H1 (cell line): ENCODE measurements around the gene UGT1A8. TPM values are rescaled to one million over a fixed set of nuclear protein-coding genes. Genes with fewer than 3 reads are reported as not detected.

Experiments
- BACH1 ChIP-seq: IDR thresholded peaks from 2 replicates; pipeline ENCODE4 v1.6.1; 2012; ENCODE audit warnings: low read length, improper control_type of control experiment
- BCL11A ChIP-seq, 2 experiments: IDR thresholded peaks; one replicate each; pipeline ENCODE4 v1.6.1; 2011; ENCODE audit warnings: low read depth in 2 of 2, low read length in 2 of 2, mild to moderate bottlenecking in 2 of 2
- CHD2 ChIP-seq: IDR thresholded peaks from 2 replicates; pipeline ENCODE4 v1.6.1; 2012; ENCODE audit warnings: low read length, improper control_type of control experiment
- CREB1 ChIP-seq: IDR thresholded peaks from 2 replicates; pipeline ENCODE4 v1.6.1; 2012; ENCODE audit warnings: inconsistent platforms
- JUND ChIP-seq: IDR thresholded peaks from 2 replicates; pipeline ENCODE4 v1.6.1; 2011; ENCODE audit warnings: mild to moderate bottlenecking, improper control_type of control experiment, low read length
- KDM5A ChIP-seq: fragments of 200-600 bp; IDR thresholded peaks from 2 replicates; pipeline ENCODE4 v1.7.1; 2012; ENCODE audit warnings: mild to moderate bottlenecking, low read length, inconsistent platforms, mixed read lengths
- MAFK ChIP-seq: IDR thresholded peaks from 2 replicates; pipeline ENCODE4 v1.6.1; 2012; ENCODE audit warnings: low read depth, mild to moderate bottlenecking, improper control_type of control experiment, low read length
- RAD21 ChIP-seq, 2 experiments: IDR thresholded peaks in 1 of 2; conservative IDR thresholded peaks in 1 of 2; 2 replicates each; pipeline ENCODE4 v1.6.1; 2011; ENCODE audit warnings: low read depth in 2 of 2, low read length in 2 of 2, improper control_type of control experiment in 1 of 2, inconsistent platforms in 1 of 2, mild to moderate bottlenecking in 1 of 2, moderate library complexity in 1 of 2
- RBBP5 ChIP-seq: IDR thresholded peaks from 2 replicates; pipeline ENCODE4 v1.7.1; 2012; ENCODE audit warnings: low read depth, mild to moderate bottlenecking, inconsistent platforms, low read length, moderate library complexity, borderline replicate concordance
- RFX5 ChIP-seq: IDR thresholded peaks from 2 replicates; pipeline ENCODE4 v1.6.1; 2011; ENCODE audit warnings: low read depth, low read length, improper control_type of control experiment, borderline replicate concordance
- TAF1 ChIP-seq: IDR thresholded peaks from 2 replicates; pipeline ENCODE4 v1.6.1; 2011; ENCODE audit warnings: mild to moderate bottlenecking, low read depth, low read length
- polyA plus RNA-seq, 7 experiments: library from polyadenylated mRNA; depleted of rRNA in 3 of 7; stranded (reverse) in 5 of 7; unstranded in 2 of 7; fragments of >200 nt in 5 of 7; fragments of 200-250 nt in 2 of 7; gene quantifications; 1 replicate in 5 of 7; 2 replicates in 1 of 7; 4 replicates in 1 of 7; pipeline versions ENCODE4 v1.2.1 to v1.2.3, GENCODE V29; 2011 to 2013; ENCODE audit warnings: missing spikeins in 2 of 7, mixed read lengths in 2 of 7
- total RNA-seq: library from RNA; stranded (reverse); fragmentation: NEBNext Ultra II Directional; extraction: Animal tissue kit (Norgen Biotek cat#: 25700); gene quantifications from 2 replicates; pipeline ENCODE4 v1.2.1, GENCODE V29; 2021
- TF ChIP-seq, protein P1 (sequence below): fragments of 300-600 bp; sonication (generic); IDR thresholded peaks from 2 replicates; pipeline ENCODE4 v1.7.1; 2012; ENCODE audit warnings: low read length, moderate library complexity, mild to moderate bottlenecking, inconsistent platforms; ENCODE audit not compliant: insufficient replicate concordance

UGT1A8 gene
- total and polyA plus RNA-seq, 2 of the 8 experiments (the other 6 are each of a cell fraction or from before 2014, with no cell fraction given) = not detected

DNA sequence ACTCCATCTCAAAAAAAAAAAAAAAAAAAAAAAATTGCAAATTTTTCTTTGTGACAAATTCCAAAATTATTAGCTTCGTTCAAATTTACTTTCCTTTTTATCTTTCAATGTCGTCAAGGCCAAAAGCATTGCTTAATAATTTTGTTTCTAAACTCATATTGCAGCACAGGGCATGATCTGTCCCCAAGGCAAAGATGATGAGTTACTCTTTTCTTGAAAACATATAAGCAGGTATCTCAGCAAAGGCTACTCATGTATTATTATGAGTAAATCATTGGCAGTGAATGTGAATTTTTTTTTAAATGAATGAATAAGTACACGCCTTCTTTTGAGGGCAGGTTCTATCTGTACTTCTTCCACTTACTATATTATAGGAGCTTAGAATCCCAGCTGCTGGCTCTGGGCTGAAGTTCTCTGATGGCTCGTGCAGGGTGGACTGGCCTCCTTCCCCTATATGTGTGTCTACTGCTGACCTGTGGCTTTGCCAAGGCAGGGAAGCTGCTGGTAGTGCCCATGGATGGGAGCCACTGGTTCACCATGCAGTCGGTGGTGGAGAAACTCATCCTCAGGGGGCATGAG, 64.2 kb downstream of the UGT1A8 start, which contains the start of gene UGT1A7 (continued):
- TF ChIP-seq, protein P1, sequence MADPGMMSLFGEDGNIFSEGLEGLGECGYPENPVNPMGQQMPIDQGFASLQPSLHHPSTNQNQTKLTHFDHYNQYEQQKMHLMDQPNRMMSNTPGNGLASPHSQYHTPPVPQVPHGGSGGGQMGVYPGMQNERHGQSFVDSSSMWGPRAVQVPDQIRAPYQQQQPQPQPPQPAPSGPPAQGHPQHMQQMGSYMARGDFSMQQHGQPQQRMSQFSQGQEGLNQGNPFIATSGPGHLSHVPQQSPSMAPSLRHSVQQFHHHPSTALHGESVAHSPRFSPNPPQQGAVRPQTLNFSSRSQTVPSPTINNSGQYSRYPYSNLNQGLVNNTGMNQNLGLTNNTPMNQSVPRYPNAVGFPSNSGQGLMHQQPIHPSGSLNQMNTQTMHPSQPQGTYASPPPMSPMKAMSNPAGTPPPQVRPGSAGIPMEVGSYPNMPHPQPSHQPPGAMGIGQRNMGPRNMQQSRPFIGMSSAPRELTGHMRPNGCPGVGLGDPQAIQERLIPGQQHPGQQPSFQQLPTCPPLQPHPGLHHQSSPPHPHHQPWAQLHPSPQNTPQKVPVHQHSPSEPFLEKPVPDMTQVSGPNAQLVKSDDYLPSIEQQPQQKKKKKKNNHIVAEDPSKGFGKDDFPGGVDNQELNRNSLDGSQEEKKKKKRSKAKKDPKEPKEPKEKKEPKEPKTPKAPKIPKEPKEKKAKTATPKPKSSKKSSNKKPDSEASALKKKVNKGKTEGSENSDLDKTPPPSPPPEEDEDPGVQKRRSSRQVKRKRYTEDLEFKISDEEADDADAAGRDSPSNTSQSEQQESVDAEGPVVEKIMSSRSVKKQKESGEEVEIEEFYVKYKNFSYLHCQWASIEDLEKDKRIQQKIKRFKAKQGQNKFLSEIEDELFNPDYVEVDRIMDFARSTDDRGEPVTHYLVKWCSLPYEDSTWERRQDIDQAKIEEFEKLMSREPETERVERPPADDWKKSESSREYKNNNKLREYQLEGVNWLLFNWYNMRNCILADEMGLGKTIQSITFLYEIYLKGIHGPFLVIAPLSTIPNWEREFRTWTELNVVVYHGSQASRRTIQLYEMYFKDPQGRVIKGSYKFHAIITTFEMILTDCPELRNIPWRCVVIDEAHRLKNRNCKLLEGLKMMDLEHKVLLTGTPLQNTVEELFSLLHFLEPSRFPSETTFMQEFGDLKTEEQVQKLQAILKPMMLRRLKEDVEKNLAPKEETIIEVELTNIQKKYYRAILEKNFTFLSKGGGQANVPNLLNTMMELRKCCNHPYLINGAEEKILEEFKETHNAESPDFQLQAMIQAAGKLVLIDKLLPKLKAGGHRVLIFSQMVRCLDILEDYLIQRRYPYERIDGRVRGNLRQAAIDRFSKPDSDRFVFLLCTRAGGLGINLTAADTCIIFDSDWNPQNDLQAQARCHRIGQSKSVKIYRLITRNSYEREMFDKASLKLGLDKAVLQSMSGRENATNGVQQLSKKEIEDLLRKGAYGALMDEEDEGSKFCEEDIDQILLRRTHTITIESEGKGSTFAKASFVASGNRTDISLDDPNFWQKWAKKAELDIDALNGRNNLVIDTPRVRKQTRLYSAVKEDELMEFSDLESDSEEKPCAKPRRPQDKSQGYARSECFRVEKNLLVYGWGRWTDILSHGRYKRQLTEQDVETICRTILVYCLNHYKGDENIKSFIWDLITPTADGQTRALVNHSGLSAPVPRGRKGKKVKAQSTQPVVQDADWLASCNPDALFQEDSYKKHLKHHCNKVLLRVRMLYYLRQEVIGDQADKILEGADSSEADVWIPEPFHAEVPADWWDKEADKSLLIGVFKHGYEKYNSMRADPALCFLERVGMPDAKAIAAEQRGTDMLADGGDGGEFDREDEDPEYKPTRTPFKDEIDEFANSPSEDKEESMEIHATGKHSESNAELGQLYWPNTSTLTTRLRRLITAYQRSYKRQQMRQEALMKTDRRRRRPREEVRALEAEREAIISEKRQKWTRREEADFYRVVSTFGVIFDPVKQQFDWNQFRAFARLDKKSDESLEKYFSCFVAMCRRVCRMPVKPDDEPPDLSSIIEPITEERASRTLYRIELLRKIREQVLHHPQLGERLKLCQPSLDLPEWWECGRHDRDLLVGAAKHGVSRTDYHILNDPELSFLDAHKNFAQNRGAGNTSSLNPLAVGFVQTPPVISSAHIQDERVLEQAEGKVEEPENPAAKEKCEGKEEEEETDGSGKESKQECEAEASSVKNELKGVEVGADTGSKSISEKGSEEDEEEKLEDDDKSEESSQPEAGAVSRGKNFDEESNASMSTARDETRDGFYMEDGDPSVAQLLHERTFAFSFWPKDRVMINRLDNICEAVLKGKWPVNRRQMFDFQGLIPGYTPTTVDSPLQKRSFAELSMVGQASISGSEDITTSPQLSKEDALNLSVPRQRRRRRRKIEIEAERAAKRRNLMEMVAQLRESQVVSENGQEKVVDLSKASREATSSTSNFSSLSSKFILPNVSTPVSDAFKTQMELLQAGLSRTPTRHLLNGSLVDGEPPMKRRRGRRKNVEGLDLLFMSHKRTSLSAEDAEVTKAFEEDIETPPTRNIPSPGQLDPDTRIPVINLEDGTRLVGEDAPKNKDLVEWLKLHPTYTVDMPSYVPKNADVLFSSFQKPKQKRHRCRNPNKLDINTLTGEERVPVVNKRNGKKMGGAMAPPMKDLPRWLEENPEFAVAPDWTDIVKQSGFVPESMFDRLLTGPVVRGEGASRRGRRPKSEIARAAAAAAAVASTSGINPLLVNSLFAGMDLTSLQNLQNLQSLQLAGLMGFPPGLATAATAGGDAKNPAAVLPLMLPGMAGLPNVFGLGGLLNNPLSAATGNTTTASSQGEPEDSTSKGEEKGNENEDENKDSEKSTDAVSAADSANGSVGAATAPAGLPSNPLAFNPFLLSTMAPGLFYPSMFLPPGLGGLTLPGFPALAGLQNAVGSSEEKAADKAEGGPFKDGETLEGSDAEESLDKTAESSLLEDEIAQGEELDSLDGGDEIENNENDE = no peak
- TF ChIP-seq RAD21 (IDR thresholded peaks at IDR 0.05 in 1 of 2, conservative IDR thresholded peaks at IDR 0.05 in 1 of 2; ENCODE audit: low read depth in 2 of 2, low read length in 2 of 2) = no peak
- no peak for TF ChIP-seq RBBP5
- no peak for TF ChIP-seq TAF1
- no peak for TF ChIP-seq RFX5
- no peak for TF ChIP-seq BACH1
- TF ChIP-seq CHD2 = no peak
- TF ChIP-seq BCL11A (IDR thresholded peaks at IDR 0.05; ENCODE audit: low read depth in 2 of 2, low read length in 2 of 2) = no peak
- TF ChIP-seq KDM5A = no peak
- no peak for TF ChIP-seq MAFK
- TF ChIP-seq JUND = no peak
- TF ChIP-seq CREB1 = no peak
